Activated CD8-positive, alpha-beta T cell treated with anti-CD3 and anti-CD28 coated beads, Interleukin-2, amount 10 ng/mL, durations not matched to agents 7 days and 5 days (primary cell): ENCODE results near the gene HELQ. TPM values are rescaled to one million over a fixed set of nuclear protein-coding genes. Genes with fewer than 3 reads are reported as not detected.
A peak's percentile ranks its signal among the peaks of the same experiment; 100 is the strongest.
"Not testable (repeated sequence)": the region's sequence is repeated elsewhere in the genome, so short reads cannot be mapped to it uniquely, and the experiment has no call there.

Experiments used
- ATAC-seq: fragments of 150-1000 bp; cut with Tn5 transposase; one replicate; pipeline ENCODE4 v1.10.0; 2021; ENCODE audit warnings: moderate library complexity
- CTCF ChIA-PET: fragments of 350-600 bp; sonication (Branson Sonifier 250); formaldehyde crosslinking; loops from one replicate; lab custom pipeline; 2021; ENCODE audit warnings: antibody characterized with exemption; lab: Charles Lee
- POLR2A ChIA-PET: fragments of 350-600 bp; sonication (Branson Sonifier 250); formaldehyde crosslinking; loops from one replicate; lab custom pipeline; 2021; ENCODE audit warnings: antibody characterized with exemption; lab: Charles Lee
- DNase-seq: peaks from one replicate; pipeline ENCODE4 v3.0.0-alpha.2; 2020
- H3K27ac Mint-ChIP-seq: one replicate; pipeline ENCODE4 v1.8.0; 2021; ENCODE audit warnings: mild to moderate bottlenecking, mixed read lengths
- H3K27me3 Mint-ChIP-seq: one replicate; pipeline ENCODE4 v1.8.0; 2021; ENCODE audit warnings: low read depth, mixed read lengths
- H3K36me3 Mint-ChIP-seq: one replicate; pipeline ENCODE4 v1.8.0; 2021; ENCODE audit warnings: low read depth, mixed read lengths
- H3K4me1 Mint-ChIP-seq: one replicate; pipeline ENCODE4 v1.8.0; 2021; ENCODE audit warnings: low read depth, mixed read lengths
- H3K4me3 Mint-ChIP-seq: one replicate; pipeline ENCODE4 v1.8.0; 2021; ENCODE audit warnings: mild to moderate bottlenecking, mixed read lengths
- H3K9me3 Mint-ChIP-seq: one replicate; pipeline ENCODE4 v1.8.0; 2022; ENCODE audit warnings: mixed read lengths; ENCODE audit not compliant: insufficient read depth
- total RNA-seq, 2 experiments: library from RNA; stranded (reverse); gene quantifications; one replicate each; pipeline ENCODE4 v1.2.3, GENCODE V29; 2021

Gene HELQ
- 10 to 100 TPM; 17.5 to 18.6 TPM for total RNA-seq

- Mint-ChIP-seq H3K4me1 (peaks cover 45% of the 10 kb centered on the region), H3K36me3 (peaks cover 59% of the 10 kb centered on the region), H3K4me3 (peak within 1 kb of the TSS; percentile 100), H3K27ac (peak within 1 kb of the TSS; percentile 100), H3K9me3 (no peaks in the 10 kb centered on the region), H3K27me3 (no peaks in the 10 kb centered on the region)
- ChIA-PET CTCF (interaction anchor here (0.8 to 2.4 kb wide), 8 partner anchors 67 to 603 kb away, joined by 3 to 7 read pairs (median 4); partner anchors contain the start of gene COQ2), POLR2A (interaction anchor here (0.5 to 2.8 kb wide), 11 partner anchors 11 to 574 kb away, joined by 3 to 23 read pairs (median 3); partner anchors contain the start of genes ABRAXAS1, COPS4 and COQ2)
- ATAC-seq (peak; percentile 93), DNase-seq (peak; percentile 99)
These were observed at the start of gene HELQ, which contains the start of gene MRPS18C for GRCh38 chr4:83455281-83456183. Gene HELQ (minus strand): TSS chr4:83455823. CDS start chr4:83455693, 130 bp downstream. Gene MRPS18C (plus strand): TSS chr4:83456058. CDS start chr4:83456078, 20 bp downstream.

GRCh38 chr4:83504996-83505395 is 49.4 kb upstream of the HELQ start:
- no peak overlapping the region for H3K4me3 Mint-ChIP-seq
- POLR2A ChIA-PET = interaction anchor here (0.5 to 0.7 kb wide), 2 partner anchors 8 to 55 kb away, joined by 3 to 9 read pairs; no protein-coding TSS in a partner anchor
- DNase-seq (no peak), ATAC-seq (no peak)
- H3K27ac Mint-ChIP-seq = no peak overlapping the region
- no peaks in the 10 kb centered on the region for H3K9me3 Mint-ChIP-seq
- H3K36me3 Mint-ChIP-seq = no peaks in the 10 kb centered on the region
- peaks cover 15% of the 10 kb centered on the region for H3K4me1 Mint-ChIP-seq
- CTCF ChIA-PET = interaction anchor here (1.2 kb wide), 1 partner anchor 48 kb away, joined by 4 read pairs; no protein-coding TSS in a partner anchor
- H3K27me3 Mint-ChIP-seq = no peaks in the 10 kb centered on the region

- Mint-ChIP-seq H3K27ac (peak overlapping the region; percentile 30), H3K4me3 (no peak overlapping the region), H3K36me3 (no peaks in the 10 kb centered on the region), H3K27me3 (no peaks in the 10 kb centered on the region), H3K9me3 (no peaks in the 10 kb centered on the region), H3K4me1 (peaks cover 15% of the 10 kb centered on the region)
- ATAC-seq (no peak), DNase-seq (no peak)
- ChIA-PET CTCF (interaction anchor here (1.2 kb wide), 1 partner anchor 48 kb away, joined by 4 read pairs; no protein-coding TSS in a partner anchor), POLR2A (interaction anchor here (0.5 to 0.7 kb wide), 2 partner anchors 8 to 55 kb away, joined by 3 to 9 read pairs; no protein-coding TSS in a partner anchor)
These were observed 48.9 kb upstream of the HELQ start for GRCh38 chr4:83504503-83504902.

- no peak overlapping the region for H3K4me3 Mint-ChIP-seq
- no peaks in the 10 kb centered on the region for H3K36me3 Mint-ChIP-seq
- ATAC-seq (no peak), DNase-seq (peak; percentile 48)
- H3K9me3 Mint-ChIP-seq = no peaks in the 10 kb centered on the region
- H3K4me1 Mint-ChIP-seq = peaks cover 15% of the 10 kb centered on the region
- ChIA-PET CTCF (interaction anchor here (1.2 kb wide), 1 partner anchor 47 kb away, joined by 4 read pairs; no protein-coding TSS in a partner anchor), POLR2A (no interaction called here)
- H3K27me3 Mint-ChIP-seq = no peaks in the 10 kb centered on the region
- H3K27ac Mint-ChIP-seq = peak overlapping the region; percentile 30
These were observed 48.4 kb upstream of the HELQ start for GRCh38 chr4:83503974-83504373.

GRCh38 chr4:83501671-83502070 is 46.0 kb upstream of the HELQ start:
- H3K27me3 Mint-ChIP-seq, ATAC-seq, H3K36me3 Mint-ChIP-seq, H3K9me3 Mint-ChIP-seq, DNase-seq, CTCF ChIA-PET, H3K4me3 Mint-ChIP-seq, H3K27ac Mint-ChIP-seq, POLR2A ChIA-PET: not testable (repeated sequence)
- peaks cover 15% of the 10 kb centered on the region for H3K4me1 Mint-ChIP-seq

- Mint-ChIP-seq H3K27me3 (no peaks in the 10 kb centered on the region), H3K27ac (no peak overlapping the region), H3K4me3 (no peak overlapping the region), H3K9me3 (no peaks in the 10 kb centered on the region), H3K36me3 (no peaks in the 10 kb centered on the region), H3K4me1 (no peaks in the 10 kb centered on the region)
- CTCF ChIA-PET = interaction anchor here (1.2 kb wide), 1 partner anchor 8 kb away, joined by 4 read pairs; no protein-coding TSS in a partner anchor
- ATAC-seq = no peak
- POLR2A ChIA-PET = interaction anchor here (0.7 to 1.1 kb wide), 2 partner anchors 13 to 845 kb away, joined by 3 to 4 read pairs; no protein-coding TSS in a partner anchor
- DNase-seq = no peak
These were observed 42.6 kb upstream of the HELQ start for GRCh38 chr4:83498187-83498586.

- not testable (repeated sequence) for H3K4me3 Mint-ChIP-seq, H3K27ac Mint-ChIP-seq, H3K4me1 Mint-ChIP-seq, H3K36me3 Mint-ChIP-seq, H3K9me3 Mint-ChIP-seq, H3K27me3 Mint-ChIP-seq, ATAC-seq, DNase-seq
- CTCF ChIA-PET = interaction anchor here (1.7 kb wide), 1 partner anchor 13 kb away, joined by 8 read pairs; no protein-coding TSS in a partner anchor
- POLR2A ChIA-PET = interaction anchor here (0.6 kb wide), 1 partner anchor 8 kb away, joined by 9 read pairs; no protein-coding TSS in a partner anchor
These were observed 40.7 kb upstream of the HELQ start for GRCh38 chr4:83496085-83496917.

- no peak overlapping the region for H3K4me3 Mint-ChIP-seq
- H3K9me3 Mint-ChIP-seq = no peaks in the 10 kb centered on the region
- DNase-seq (no peak), ATAC-seq (peak; percentile 58)
- peaks cover 2% of the 10 kb centered on the region for H3K4me1 Mint-ChIP-seq
- no peaks in the 10 kb centered on the region for H3K36me3 Mint-ChIP-seq
- H3K27me3 Mint-ChIP-seq = no peaks in the 10 kb centered on the region
- POLR2A ChIA-PET = no interaction called here
- CTCF ChIA-PET = interaction anchor here (0.7 to 2.9 kb wide), 10 partner anchors 8 to 639 kb away, joined by 3 to 7 read pairs (median 4); no protein-coding TSS in a partner anchor
- no peak overlapping the region for H3K27ac Mint-ChIP-seq
These were observed 35.3 kb upstream of the HELQ start for GRCh38 chr4:83490876-83491450.

GRCh38 chr4:83489711-83490326 is 34.2 kb upstream of the HELQ start:
- no peak for ATAC-seq
- Mint-ChIP-seq H3K27ac (no peak overlapping the region), H3K27me3 (no peaks in the 10 kb centered on the region), H3K36me3 (no peaks in the 10 kb centered on the region), H3K4me3 (no peak overlapping the region), H3K9me3 (no peaks in the 10 kb centered on the region), H3K4me1 (peaks cover 8% of the 10 kb centered on the region)
- DNase-seq = no peak
- POLR2A ChIA-PET = no interaction called here
- CTCF ChIA-PET = interaction anchor here (0.7 to 2.9 kb wide), 6 partner anchors 9 to 638 kb away, joined by 3 to 7 read pairs (median 4); no protein-coding TSS in a partner anchor

GRCh38 chr4:83486457-83487129 is 31.0 kb upstream of the HELQ start:
- ChIA-PET POLR2A (no interaction called here), CTCF (interaction anchor here (0.5 to 1.5 kb wide), 4 partner anchors 20 to 202 kb away, joined by 3 to 5 read pairs (median 4); partner anchors contain the start of gene COQ2)
- no peaks in the 10 kb centered on the region for H3K9me3 Mint-ChIP-seq
- peak overlapping the region; percentile 7 for H3K4me3 Mint-ChIP-seq
- DNase-seq (no peak), ATAC-seq (no peak)
- peaks cover 17% of the 10 kb centered on the region for H3K4me1 Mint-ChIP-seq
- H3K36me3 Mint-ChIP-seq = no peaks in the 10 kb centered on the region
- no peak overlapping the region for H3K27ac Mint-ChIP-seq
- no peaks in the 10 kb centered on the region for H3K27me3 Mint-ChIP-seq
